CD4-positive, CD25-positive, alpha-beta regulatory T cell (primary cell): Measurements from ENCODE around the gene ZNF503. TPM values are rescaled to one million over a fixed set of nuclear protein-coding genes. Genes with fewer than 3 reads are reported as not detected.
A peak's percentile ranks its signal among the peaks of the same experiment; 100 is the strongest.

Source experiments
- ATAC-seq, 2 donors: fragments of 150-1000 bp; cut with Tn5 transposase; one replicate each; pipeline ENCODE4 v1.10.0; 2021; ENCODE audit warnings: low read depth in 2 of 2, moderate number of reproducible peaks in 2 of 2, moderate library complexity in 1 of 2
- DNase-seq, 3 donors: peaks; one replicate each; pipeline versions ENCODE4 v3.0.0 to v3.0.0-alpha.2; 2012 to 2022; ENCODE audit warnings: mixed read lengths in 1 of 3
- H3K27ac ChIP-seq: one replicate; pipeline ENCODE4 v1.7.0; 2013; ENCODE audit warnings: mild to moderate bottlenecking, low read length; ENCODE audit not compliant: insufficient read depth, poor library complexity, severe bottlenecking
- H3K27me3 ChIP-seq: one replicate; pipeline ENCODE4 v1.7.0; 2013; ENCODE audit warnings: low read length; ENCODE audit not compliant: control insufficient read depth, insufficient read depth
- H3K36me3 ChIP-seq: one replicate; pipeline ENCODE4 v1.7.0; 2013; ENCODE audit warnings: mild to moderate bottlenecking, low read length, moderate library complexity; ENCODE audit not compliant: control insufficient read depth, insufficient read depth
- H3K4me1 ChIP-seq: 2 replicates; pipeline ENCODE4 v1.7.0; 2013; ENCODE audit warnings: mild to moderate bottlenecking, low read length; ENCODE audit not compliant: insufficient read depth, control insufficient read depth, poor library complexity, severe bottlenecking
- H3K4me3 ChIP-seq: one replicate; pipeline ENCODE4 v1.7.0; 2013; ENCODE audit warnings: low read depth, mild to moderate bottlenecking, low read length, moderate library complexity
- H3K9me3 ChIP-seq, 2 experiments: 1 replicate in 1 of 2; 2 replicates in 1 of 2; pipeline ENCODE4 v1.7.0; 2013; ENCODE audit warnings: low read length in 2 of 2, mild to moderate bottlenecking in 1 of 2, moderate library complexity in 1 of 2; ENCODE audit not compliant: control insufficient read depth in 2 of 2
- H3K27ac Mint-ChIP-seq, 3 donors: one replicate each; pipeline ENCODE4 v1.8.0; 2020 to 2022; ENCODE audit warnings: mild to moderate bottlenecking in 3 of 3, mixed read lengths in 3 of 3, moderate library complexity in 2 of 3
- H3K27me3 Mint-ChIP-seq: one replicate; pipeline ENCODE4 v1.8.0; 2022; ENCODE audit warnings: mild to moderate bottlenecking, mixed read lengths
- H3K36me3 Mint-ChIP-seq: one replicate; pipeline ENCODE4 v1.8.0; 2020; ENCODE audit warnings: mixed read lengths
- H3K4me1 Mint-ChIP-seq, 4 donors: one replicate each; pipeline ENCODE4 v1.8.0; 2020 to 2022; ENCODE audit warnings: mixed read lengths in 4 of 4, mild to moderate bottlenecking in 1 of 4
- H3K4me3 Mint-ChIP-seq, 4 donors: one replicate each; pipeline ENCODE4 v1.8.0; 2020 to 2022; ENCODE audit warnings: mild to moderate bottlenecking in 4 of 4, mixed read lengths in 4 of 4, moderate library complexity in 3 of 4
- H3K9me3 Mint-ChIP-seq, 7 donors: one replicate each; pipeline ENCODE4 v1.8.0; 2020 to 2022; ENCODE audit warnings: mixed read lengths in 7 of 7, mild to moderate bottlenecking in 3 of 7, moderate library complexity in 2 of 7
- polyA plus RNA-seq, 4 donors: library from polyadenylated mRNA; unstranded; fragments of 300-500 nt; fragmentation: Illumina TruSeq; gene quantifications; one replicate each; pipeline ENCODE4 v1.2.3, GENCODE V29; 2021
- total RNA-seq: library from RNA; stranded (reverse); gene quantifications from one replicate; pipeline ENCODE4 v1.2.3, GENCODE V29; 2022

Gene ZNF503
- total and polyA plus RNA-seq, 5 donors from 2014 or later: not detected

GRCh38 chr10:75429159-75429827 is 27.7 kb upstream of the ZNF503 start:
- peaks cover 18% of the 10 kb centered on the region for H3K27me3 ChIP-seq
- no peak overlapping the region for H3K27ac ChIP-seq
- Mint-ChIP-seq H3K9me3 (peaks cover 0 to 3% (median 0%) of the 10 kb centered on the region in 7 donors), H3K4me3 (no peak overlapping the region), H3K36me3 (no peaks in the 10 kb centered on the region), H3K27ac (peak overlapping the region in 1 of 3 donors; percentile 40), H3K4me1 (peaks cover 0 to 4% (median 2%) of the 10 kb centered on the region in 4 donors), H3K27me3 (peaks cover 46% of the 10 kb centered on the region)
- no peaks in the 10 kb centered on the region for H3K4me1 ChIP-seq
- no peaks in the 10 kb centered on the region for H3K36me3 ChIP-seq
- no peak for ATAC-seq
- H3K9me3 ChIP-seq: no peaks in the 10 kb centered on the region
- no peak for DNase-seq
- H3K4me3 ChIP-seq: no peak overlapping the region

- Mint-ChIP-seq H3K27me3 (peaks cover 39% of the 10 kb centered on the region), H3K36me3 (no peaks in the 10 kb centered on the region), H3K4me3 (no peak overlapping the region), H3K27ac (no peak overlapping the region), H3K9me3 (peaks cover 0 to 3% (median 0%) of the 10 kb centered on the region in 7 donors), H3K4me1 (peaks cover 0 to 4% (median 2%) of the 10 kb centered on the region in 4 donors)
- DNase-seq: no peak
- no peaks in the 10 kb centered on the region for H3K9me3 ChIP-seq
- H3K27ac ChIP-seq: no peak overlapping the region
- no peak for ATAC-seq
- H3K4me3 ChIP-seq: no peak overlapping the region
- peaks cover 14% of the 10 kb centered on the region for H3K27me3 ChIP-seq
- no peaks in the 10 kb centered on the region for H3K4me1 ChIP-seq
- no peaks in the 10 kb centered on the region for H3K36me3 ChIP-seq
Measured at GRCh38 chr10:75428434-75429158, 27.0 kb upstream of the ZNF503 start.

- no peak overlapping the region for H3K27ac Mint-ChIP-seq
- H3K4me1 Mint-ChIP-seq: peaks cover 0 to 2% (median under 1%) of the 10 kb centered on the region in 4 donors
- DNase-seq (no peak), ATAC-seq (no peak)
- peaks cover 0 to 3% (median 0%) of the 10 kb centered on the region in 7 donors for H3K9me3 Mint-ChIP-seq
- Histone ChIP-seq H3K27me3 (peaks cover 14% of the 10 kb centered on the region), H3K4me1 (no peaks in the 10 kb centered on the region), H3K4me3 (no peak overlapping the region), H3K36me3 (no peaks in the 10 kb centered on the region), H3K27ac (no peak overlapping the region), H3K9me3 (no peaks in the 10 kb centered on the region)
- no peaks in the 10 kb centered on the region for H3K36me3 Mint-ChIP-seq
- H3K27me3 Mint-ChIP-seq: peaks cover 35% of the 10 kb centered on the region
- H3K4me3 Mint-ChIP-seq: no peak overlapping the region
Measured at GRCh38 chr10:75427951-75428350, 26.4 kb upstream of the ZNF503 start.

GRCh38 chr10:75426880-75427279 is 25.3 kb upstream of the ZNF503 start:
- Mint-ChIP-seq H3K27me3 (peaks cover 27% of the 10 kb centered on the region), H3K36me3 (no peaks in the 10 kb centered on the region), H3K27ac (no peak overlapping the region), H3K9me3 (peaks cover 0 to 2% (median 0%) of the 10 kb centered on the region in 7 donors), H3K4me1 (peaks cover 0 to under 1% (median under 1%) of the 10 kb centered on the region in 4 donors), H3K4me3 (no peak overlapping the region)
- Histone ChIP-seq H3K27me3 (peaks cover 9% of the 10 kb centered on the region), H3K9me3 (no peaks in the 10 kb centered on the region), H3K4me1 (no peaks in the 10 kb centered on the region), H3K4me3 (no peak overlapping the region), H3K27ac (no peak overlapping the region), H3K36me3 (no peaks in the 10 kb centered on the region)
- ATAC-seq: no peak
- no peak for DNase-seq

- no peak overlapping the region for H3K4me3 ChIP-seq
- H3K27ac ChIP-seq: no peak overlapping the region
- no peak for DNase-seq
- peaks cover 0 to 2% (median 0%) of the 10 kb centered on the region in 7 donors for H3K9me3 Mint-ChIP-seq
- no peak for ATAC-seq
- H3K4me1 Mint-ChIP-seq: no peaks in the 10 kb centered on the region
- no peaks in the 10 kb centered on the region for H3K9me3 ChIP-seq
- H3K36me3 Mint-ChIP-seq: no peaks in the 10 kb centered on the region
- no peak overlapping the region for H3K4me3 Mint-ChIP-seq
- peaks cover 32% of the 10 kb centered on the region for H3K27me3 Mint-ChIP-seq
- peaks cover 9% of the 10 kb centered on the region for H3K27me3 ChIP-seq
- no peaks in the 10 kb centered on the region for H3K36me3 ChIP-seq
- no peaks in the 10 kb centered on the region for H3K4me1 ChIP-seq
- H3K27ac Mint-ChIP-seq: no peak overlapping the region
Measured at GRCh38 chr10:75425291-75426079, 23.9 kb upstream of the ZNF503 start.

GRCh38 chr10:75424571-75424970 is 23.0 kb upstream of the ZNF503 start:
- Histone ChIP-seq H3K27ac (no peak overlapping the region), H3K27me3 (peaks cover 5% of the 10 kb centered on the region), H3K9me3 (no peaks in the 10 kb centered on the region), H3K4me3 (no peak overlapping the region), H3K36me3 (no peaks in the 10 kb centered on the region), H3K4me1 (no peaks in the 10 kb centered on the region)
- DNase-seq (no peak), ATAC-seq (no peak)
- Mint-ChIP-seq H3K9me3 (peaks cover 0 to 2% (median 0%) of the 10 kb centered on the region in 7 donors), H3K36me3 (no peaks in the 10 kb centered on the region), H3K4me1 (no peaks in the 10 kb centered on the region), H3K27ac (no peak overlapping the region), H3K4me3 (no peak overlapping the region), H3K27me3 (peaks cover 23% of the 10 kb centered on the region)

GRCh38 chr10:75422913-75423312 is 21.3 kb upstream of the ZNF503 start:
- Histone ChIP-seq H3K27me3 (peaks cover 2% of the 10 kb centered on the region), H3K4me1 (no peaks in the 10 kb centered on the region), H3K36me3 (no peaks in the 10 kb centered on the region), H3K27ac (no peak overlapping the region), H3K9me3 (no peaks in the 10 kb centered on the region), H3K4me3 (no peak overlapping the region)
- Mint-ChIP-seq H3K36me3 (no peaks in the 10 kb centered on the region), H3K9me3 (peaks cover 0 to 2% (median 0%) of the 10 kb centered on the region in 7 donors), H3K4me1 (no peaks in the 10 kb centered on the region), H3K27ac (no peak overlapping the region), H3K4me3 (no peak overlapping the region), H3K27me3 (peaks cover 29% of the 10 kb centered on the region)
- ATAC-seq (no peak), DNase-seq (no peak)
